Trophoblast cell (in vitro differentiated cells and primary cell): ENCODE measurements around the gene NFIB.

ENCODE experiments used
- DNase-seq, 2 donors: peaks; one replicate each; pipeline ENCODE4 v3.0.0-alpha.2; 2016
- H2AFZ ChIP-seq: 2 replicates; pipeline ENCODE4 v1.6.1; 2013; ENCODE audit warnings: low read length, moderate library complexity, mild to moderate bottlenecking; ENCODE audit not compliant: insufficient read depth, poor library complexity
- H2AK5ac ChIP-seq: 2 replicates; pipeline ENCODE4 v1.6.1; 2013; ENCODE audit warnings: mild to moderate bottlenecking, low read length
- H2BK120ac ChIP-seq: 2 replicates; pipeline ENCODE4 v1.6.1; 2013; ENCODE audit warnings: low read length, mild to moderate bottlenecking, moderate library complexity; ENCODE audit not compliant: insufficient read depth, poor library complexity
- H2BK12ac ChIP-seq: 2 replicates; pipeline ENCODE4 v1.6.1; 2013; ENCODE audit warnings: mild to moderate bottlenecking, low read length, moderate library complexity
- H2BK5ac ChIP-seq: 2 replicates; pipeline ENCODE4 v1.6.1; 2013; ENCODE audit warnings: low read length, low read depth, moderate library complexity, mild to moderate bottlenecking; ENCODE audit not compliant: poor library complexity
- H3K14ac ChIP-seq: 2 replicates; pipeline ENCODE4 v1.6.1; 2013; ENCODE audit warnings: mild to moderate bottlenecking, low read length
- H3K18ac ChIP-seq: 2 replicates; pipeline ENCODE4 v1.6.1; 2013; ENCODE audit warnings: mild to moderate bottlenecking, low read length
- H3K23ac ChIP-seq: 2 replicates; pipeline ENCODE4 v1.6.1; 2013; ENCODE audit warnings: low read length
- H3K27ac ChIP-seq: 2 replicates; pipeline ENCODE4 v1.5.1; 2013; ENCODE audit warnings: low read depth, mild to moderate bottlenecking, inconsistent platforms, low read length, moderate library complexity
- H3K27me3 ChIP-seq: 2 replicates; pipeline ENCODE4 v1.6.1; 2013; ENCODE audit warnings: inconsistent platforms, mild to moderate bottlenecking, low read length, moderate library complexity; ENCODE audit not compliant: insufficient read depth
- H3K36me3 ChIP-seq, 2 experiments: 1 replicate in 1 of 2; 2 replicates in 1 of 2; pipeline ENCODE4 v1.6.1; 2013; ENCODE audit warnings: low read length in 2 of 2, mild to moderate bottlenecking in 2 of 2, moderate library complexity in 1 of 2; ENCODE audit not compliant: insufficient read depth in 2 of 2, control insufficient read depth in 1 of 2
- H3K4ac ChIP-seq: 2 replicates; pipeline ENCODE4 v1.6.1; 2013; ENCODE audit warnings: low read depth, mild to moderate bottlenecking, low read length, moderate library complexity
- H3K4me1 ChIP-seq, 2 experiments: 1 replicate in 1 of 2; 2 replicates in 1 of 2; pipeline ENCODE4 v1.6.1; 2013; ENCODE audit warnings: low read length in 2 of 2, mild to moderate bottlenecking in 2 of 2, moderate library complexity in 1 of 2; ENCODE audit not compliant: insufficient read depth in 2 of 2, control insufficient read depth in 1 of 2
- H3K4me2 ChIP-seq: 2 replicates; pipeline ENCODE4 v1.6.1; 2013; ENCODE audit warnings: inconsistent platforms, mild to moderate bottlenecking, low read length, moderate library complexity
- H3K4me3 ChIP-seq: 2 replicates; pipeline ENCODE4 v1.5.1; 2013; ENCODE audit warnings: mild to moderate bottlenecking, low read depth, low read length, inconsistent platforms
- H3K79me1 ChIP-seq: one replicate; pipeline ENCODE4 v1.6.1; 2013; ENCODE audit warnings: low read length
- H3K79me2 ChIP-seq: 2 replicates; pipeline ENCODE4 v1.6.1; 2013; ENCODE audit warnings: low read length, mild to moderate bottlenecking; ENCODE audit not compliant: control insufficient read depth, insufficient read depth, poor library complexity
- H3K9ac ChIP-seq: 2 replicates; pipeline ENCODE4 v1.6.1; 2013; ENCODE audit warnings: mild to moderate bottlenecking, low read length
- H3K9me3 ChIP-seq: 2 replicates; pipeline ENCODE4 v1.6.1; 2013; ENCODE audit warnings: low read depth, mild to moderate bottlenecking, control low read depth, inconsistent platforms, low read length; ENCODE audit not compliant: insufficient read depth
- H4K12ac ChIP-seq: 2 replicates; pipeline ENCODE4 v1.6.1; 2013; ENCODE audit warnings: low read depth, mild to moderate bottlenecking, low read length, moderate library complexity
- H4K8ac ChIP-seq: 2 replicates; pipeline ENCODE4 v1.6.1; 2013; ENCODE audit warnings: low read depth, mild to moderate bottlenecking, low read length, moderate library complexity
- H4K91ac ChIP-seq: one replicate; pipeline ENCODE4 v1.6.1; 2013; ENCODE audit warnings: low read depth, mild to moderate bottlenecking, low read length, moderate library complexity
- WGBS: extraction: QIAGEN DNeasy Blood & Tissue Kit; methylation state at CpG from one replicate; pipeline ENCODE4 v1.1.7; 2013; ENCODE audit warnings: missing lambda C conversion rate; ENCODE audit not compliant: insufficient read length, insufficient coverage; ENCODE audit errors: extremely low coverage; 5-methylcytosine and 5-hydroxymethylcytosine counted together

The NFIB gene

GRCh38 chr9:14356351-14357265 is 42.7 kb upstream of the NFIB start:
- Histone ChIP-seq H3K23ac (no peak overlapping the region), H3K4ac (no peak overlapping the region), H3K9me3 (no peaks in the 10 kb centered on the region), H3K9ac (no peak overlapping the region), H3K4me3 (peak overlapping the region; percentile 7), H3K4me2 (no peak overlapping the region), H3K79me2 (no peaks in the 10 kb centered on the region), H3K14ac (no peak overlapping the region), H3K18ac (no peak overlapping the region), H2BK120ac (no peak overlapping the region), H4K91ac (no peak overlapping the region), H2BK5ac (no peak overlapping the region), H4K12ac (no peak overlapping the region), H3K4me1 (peaks cover 0 to 2% of the 10 kb centered on the region in 2 experiments), H2BK12ac (no peak overlapping the region), H4K8ac (peak overlapping the region; percentile 24), H2AFZ (no peak overlapping the region), H2AK5ac (no peak overlapping the region), H3K36me3 (no peaks in the 10 kb centered on the region), H3K27me3 (no peaks in the 10 kb centered on the region), H3K79me1 (no peaks in the 10 kb centered on the region), H3K27ac (no peak overlapping the region)
- no CpG with 5 or more reads among the region's 7 CpGs for WGBS
- no peak for DNase-seq

DNA sequence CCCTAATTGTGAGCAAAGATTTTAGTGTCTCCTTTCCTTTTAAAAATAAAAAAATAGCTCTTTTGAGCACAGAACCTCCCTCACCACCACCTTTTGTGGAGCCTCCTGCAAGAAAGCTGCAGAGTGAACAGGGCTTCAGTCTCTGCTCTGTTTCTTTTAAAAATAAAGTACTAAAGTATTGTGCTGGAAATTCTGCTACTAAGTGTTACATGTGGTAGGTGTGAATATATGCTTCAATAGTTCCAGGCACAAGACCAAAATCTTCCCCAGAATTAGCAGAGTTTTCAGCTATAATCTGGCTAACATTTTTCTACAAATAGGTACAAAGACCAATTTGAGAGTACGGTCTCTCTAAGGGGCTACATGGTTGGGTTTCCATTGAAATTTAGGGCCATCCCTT is 40.3 kb upstream of the NFIB start:
- Histone ChIP-seq H3K4me3 (no peak overlapping the region), H2BK120ac (no peak overlapping the region), H2AK5ac (no peak overlapping the region), H3K4me2 (no peak overlapping the region), H3K36me3 (no peaks in the 10 kb centered on the region), H3K14ac (no peak overlapping the region), H3K27me3 (peaks cover 21% of the 10 kb centered on the region), H4K12ac (no peak overlapping the region), H3K18ac (no peak overlapping the region), H2AFZ (no peak overlapping the region), H3K4ac (no peak overlapping the region), H3K79me2 (no peaks in the 10 kb centered on the region), H4K91ac (no peak overlapping the region), H3K27ac (no peak overlapping the region), H3K4me1 (peaks cover 0 to 5% of the 10 kb centered on the region in 2 experiments), H2BK5ac (no peak overlapping the region), H3K23ac (no peak overlapping the region), H2BK12ac (no peak overlapping the region), H3K79me1 (no peaks in the 10 kb centered on the region), H3K9ac (no peak overlapping the region), H4K8ac (no peak overlapping the region), H3K9me3 (no peaks in the 10 kb centered on the region)
- no CpG with 5 or more reads among the region's 1 CpG for WGBS
- DNase-seq: no peak

DNA sequence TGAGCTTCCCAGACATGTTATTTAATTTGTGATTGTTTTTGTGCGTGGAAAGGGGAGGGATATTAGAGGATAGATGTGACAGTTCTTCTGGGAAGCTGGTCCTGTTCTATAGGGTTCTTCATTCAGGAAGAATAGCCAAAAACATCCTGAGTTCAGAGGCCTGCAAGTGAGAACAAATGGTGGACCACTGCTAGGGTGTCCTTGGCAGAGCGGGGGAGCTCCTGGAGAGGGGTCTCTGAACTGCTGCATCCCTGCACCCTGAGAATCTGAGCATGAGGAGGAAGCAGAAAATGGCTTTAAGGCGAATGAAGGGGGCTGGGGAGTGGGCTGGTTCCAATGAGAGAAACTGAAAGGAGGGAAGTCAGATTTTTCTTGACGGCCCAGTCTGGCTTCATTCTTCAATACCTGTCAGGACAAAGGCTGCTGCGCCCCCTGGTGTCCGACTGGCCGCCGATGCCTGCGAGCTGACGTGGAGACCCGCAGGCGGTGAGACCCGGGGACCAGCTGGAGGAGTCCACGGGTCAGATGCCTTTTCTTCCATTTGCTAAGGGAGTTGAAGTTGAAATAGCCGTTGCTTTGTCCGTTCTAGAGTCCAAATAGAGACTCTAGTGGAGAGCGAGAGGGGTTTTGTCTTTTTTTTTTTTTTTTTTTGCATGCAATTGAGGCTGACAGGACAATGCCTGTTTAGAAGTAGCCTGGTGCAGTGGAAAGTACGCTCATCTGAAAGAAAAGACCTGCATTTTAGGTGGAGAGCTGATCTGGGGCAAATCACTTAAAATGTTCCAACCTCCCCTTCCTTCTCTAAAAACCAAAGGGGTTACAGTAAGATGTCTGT is 39.5 kb upstream of the NFIB start:
- Histone ChIP-seq H3K79me1 (no peaks in the 10 kb centered on the region), H4K12ac (no peak overlapping the region), H3K79me2 (no peaks in the 10 kb centered on the region), H3K14ac (peak overlapping the region; percentile 4), H3K4me3 (no peak overlapping the region), H2BK12ac (no peak overlapping the region), H3K36me3 (no peaks in the 10 kb centered on the region), H3K9me3 (no peaks in the 10 kb centered on the region), H3K27ac (no peak overlapping the region), H3K23ac (no peak overlapping the region), H2BK5ac (no peak overlapping the region), H3K4ac (no peak overlapping the region), H3K18ac (no peak overlapping the region), H3K9ac (no peak overlapping the region), H4K91ac (no peak overlapping the region), H2BK120ac (no peak overlapping the region), H3K27me3 (peaks cover 28% of the 10 kb centered on the region), H2AK5ac (no peak overlapping the region), H2AFZ (no peak overlapping the region), H3K4me1 (peaks cover 3 to 10% of the 10 kb centered on the region in 2 experiments), H3K4me2 (peak overlapping the region; percentile 41), H4K8ac (peak overlapping the region; percentile 45)
- 100% methylated on average over 1 of the region's 18 CpGs for WGBS
- peak; percentile 86 to 98 for DNase-seq

DNA sequence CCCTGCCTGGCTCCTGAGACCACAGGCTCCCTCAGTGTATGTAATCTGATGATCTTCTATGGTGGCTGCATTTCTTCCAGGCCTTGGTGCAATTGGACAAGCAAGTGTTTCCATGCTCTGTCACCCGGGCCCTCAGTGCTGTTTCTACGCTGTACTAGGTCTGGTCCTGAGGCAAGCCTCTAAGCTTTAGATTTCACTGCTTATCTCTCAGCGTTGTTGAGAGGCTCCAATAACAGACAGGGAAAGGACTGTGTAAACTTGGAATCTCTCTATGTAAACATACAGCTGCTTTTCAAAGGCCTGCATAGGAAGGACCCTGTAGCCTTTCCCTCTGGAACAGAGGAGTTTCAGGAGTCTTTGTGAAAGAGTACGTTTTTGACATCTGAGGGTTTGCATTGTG is 38.6 kb upstream of the NFIB start:
- Histone ChIP-seq H3K14ac (no peak overlapping the region), H4K8ac (no peak overlapping the region), H3K79me1 (no peaks in the 10 kb centered on the region), H3K9ac (no peak overlapping the region), H3K36me3 (no peaks in the 10 kb centered on the region), H3K4me2 (no peak overlapping the region), H4K91ac (no peak overlapping the region), H2AFZ (no peak overlapping the region), H3K9me3 (no peaks in the 10 kb centered on the region), H3K27ac (no peak overlapping the region), H3K27me3 (peaks cover 38% of the 10 kb centered on the region), H2BK5ac (no peak overlapping the region), H3K4me1 (peaks cover 9 to 18% of the 10 kb centered on the region in 2 experiments), H4K12ac (no peak overlapping the region), H3K4ac (no peak overlapping the region), H3K79me2 (no peaks in the 10 kb centered on the region), H2AK5ac (no peak overlapping the region), H2BK12ac (no peak overlapping the region), H3K23ac (no peak overlapping the region), H3K18ac (no peak overlapping the region), H3K4me3 (no peak overlapping the region), H2BK120ac (no peak overlapping the region)
- WGBS: no CpG with 5 or more reads among the region's 4 CpGs
- no peak for DNase-seq
